IPS DF 4.7 (cell line): Measurements from ENCODE around the gene PLCH1.

ENCODE experiments used
- DNase-seq: peaks from one replicate; pipeline ENCODE4 v3.0.0-alpha.2; 2013; ENCODE audit warnings: low spot score; ENCODE audit errors: extremely low read depth

PLCH1 gene

GRCh38 chr3:155688481-155688880 lies 56.4 kb downstream of the PLCH1 start:
- DNase-seq = no peak

DNA sequence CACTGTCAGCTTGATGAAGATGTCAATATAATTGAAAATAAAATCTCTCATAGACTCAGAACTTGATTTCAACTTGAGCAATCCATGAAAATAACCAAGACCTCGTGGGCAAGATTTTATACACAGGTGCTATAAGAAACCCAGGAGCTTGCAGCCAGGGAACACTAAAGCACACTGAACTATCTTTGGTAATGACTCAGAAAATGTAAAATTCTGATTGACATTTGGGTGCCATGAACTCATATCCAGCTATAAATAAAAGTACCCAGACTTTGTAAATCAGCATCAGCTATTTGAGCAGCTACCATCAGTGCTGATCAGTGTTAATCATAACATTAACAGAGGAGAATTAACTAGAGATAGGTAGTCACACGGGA lies 61.5 kb downstream of the PLCH1 start:
- no peak for DNase-seq

GRCh38 chr3:155682426-155683343 lies 62.2 kb downstream of the PLCH1 start:
- DNase-seq = no peak

DNA sequence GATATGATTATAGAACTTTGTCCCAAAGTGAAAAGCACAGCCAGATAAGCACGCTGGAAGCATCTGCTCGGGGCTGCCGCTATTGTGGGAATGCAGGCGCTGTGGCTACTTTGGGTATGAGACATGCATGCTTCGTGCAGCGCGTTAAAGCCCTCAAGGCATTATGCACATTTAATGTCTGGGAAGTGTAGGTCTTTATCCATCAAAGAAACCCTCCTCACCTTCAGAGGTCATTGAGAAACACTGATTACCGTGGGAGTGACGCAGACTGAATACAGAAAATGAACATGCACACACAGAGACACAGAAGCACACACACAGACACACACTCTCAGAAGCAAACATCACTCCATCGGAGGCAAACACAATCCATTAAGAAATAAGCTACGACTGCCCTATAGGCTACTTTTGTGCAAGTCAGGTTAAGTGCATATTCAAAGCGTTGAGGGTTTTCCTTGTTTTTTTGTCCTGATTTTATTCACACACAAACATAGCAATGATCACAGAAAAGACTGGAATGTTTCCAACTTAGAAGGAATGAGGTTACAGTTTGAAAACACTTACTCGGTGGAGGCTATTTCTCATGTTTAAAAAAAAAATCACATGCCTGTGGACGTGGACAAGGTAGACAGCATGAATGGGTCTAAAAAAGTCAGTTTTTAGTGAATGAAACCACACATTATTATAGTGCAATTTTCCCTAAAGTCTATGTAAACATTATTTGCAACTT lies 68.5 kb downstream of the PLCH1 start:
- DNase-seq = no peak

GRCh38 chr3:155675094-155675493 lies 69.8 kb downstream of the PLCH1 start:
- DNase-seq = no peak

- no peak for DNase-seq
These were observed 71.5 kb downstream of the PLCH1 start for GRCh38 chr3:155673421-155673820.

DNA sequence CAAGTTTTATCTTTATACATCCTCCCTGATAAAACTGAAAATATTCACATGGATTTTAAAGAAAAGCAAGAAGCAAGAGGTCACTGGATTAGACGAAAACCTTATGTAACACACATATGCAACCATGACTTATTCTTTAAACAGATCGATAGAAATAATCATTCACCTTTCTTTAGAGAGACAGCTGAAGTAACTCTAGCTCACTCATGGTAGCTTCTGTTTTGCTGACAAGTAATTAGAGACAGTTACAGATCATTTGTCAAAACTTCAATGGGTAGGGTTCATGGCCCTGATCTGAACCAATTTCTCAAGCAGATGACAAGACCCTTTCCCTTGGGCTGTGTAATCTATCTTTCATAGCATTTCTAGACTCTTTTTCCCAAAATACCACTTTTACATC lies 74.5 kb downstream of the PLCH1 start:
- no peak for DNase-seq

DNA sequence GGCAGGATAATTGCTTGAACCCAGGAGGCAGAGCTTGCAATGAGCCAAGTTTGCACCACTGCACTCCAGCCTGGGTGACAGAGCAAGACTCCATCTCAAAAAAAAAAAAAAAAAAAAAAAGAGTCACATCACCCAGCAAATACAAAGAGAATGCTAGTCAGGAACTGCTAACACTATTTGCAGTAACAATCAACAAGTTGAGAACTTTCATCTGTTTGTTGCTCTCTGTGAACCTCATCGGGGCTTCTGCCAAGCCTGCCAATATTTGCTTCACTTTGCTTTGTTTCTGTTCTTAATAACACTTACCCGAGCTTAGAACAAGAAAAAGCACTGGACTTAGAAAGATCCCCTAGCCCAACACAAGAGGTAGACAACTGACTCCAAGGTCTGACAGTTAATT lies 76.9 kb downstream of the PLCH1 start:
- no peak for DNase-seq

- DNase-seq = no peak
These were observed 79.8 kb downstream of the PLCH1 start for GRCh38 chr3:155664925-155665695.

- no peak for DNase-seq
These were observed 81.2 kb downstream of the PLCH1 start for GRCh38 chr3:155663467-155664212.

- no peak for DNase-seq
These were observed 83.1 kb downstream of the PLCH1 start for GRCh38 chr3:155661760-155662159.

DNA sequence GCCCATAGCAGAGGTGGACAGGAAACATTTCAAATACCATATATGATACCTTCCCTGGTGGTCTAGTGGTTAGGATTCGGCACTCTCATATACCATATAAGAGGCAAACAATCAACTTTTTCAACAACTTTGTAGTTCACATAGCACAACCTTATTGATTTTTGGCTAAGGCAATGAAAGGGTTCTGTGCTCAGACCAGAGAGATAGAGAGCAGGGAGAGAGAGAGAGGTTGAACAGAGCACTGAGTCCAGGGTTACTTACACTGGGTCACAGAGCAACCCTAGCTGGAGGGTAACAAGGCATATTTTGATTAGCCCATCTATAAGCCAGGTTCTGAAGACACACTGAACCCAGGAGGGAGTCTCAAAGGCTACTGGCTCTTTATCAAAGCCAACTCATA lies 83.8 kb downstream of the PLCH1 start:
- no peak for DNase-seq

DNA sequence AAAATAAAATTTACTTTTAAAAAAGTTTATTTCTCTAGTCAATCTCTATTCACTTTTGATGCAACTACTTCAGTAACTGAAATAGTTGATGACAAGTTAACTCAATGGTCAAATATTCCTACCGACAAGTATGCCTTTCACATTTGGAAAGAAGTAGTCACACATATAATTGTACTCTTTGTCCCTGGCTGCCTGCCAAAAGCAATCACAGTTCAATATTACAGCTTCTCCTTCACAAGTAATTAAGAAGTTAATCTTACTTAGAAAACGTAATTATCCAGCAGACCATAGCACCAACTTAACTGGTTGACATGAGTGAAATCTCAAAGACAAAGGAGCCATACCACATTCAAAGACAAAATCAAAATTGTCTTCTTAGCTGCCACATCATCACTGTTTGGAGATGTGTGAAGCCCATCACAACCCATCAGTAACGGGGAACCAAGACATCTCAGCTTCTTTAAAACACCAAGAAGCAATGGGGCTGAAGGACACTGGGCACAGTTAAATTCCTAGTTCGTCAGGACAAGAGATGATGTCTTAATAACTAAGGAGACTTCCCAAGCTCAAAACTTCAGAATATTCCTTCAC lies 86.1 kb downstream of the PLCH1 start:
- DNase-seq = no peak

DNA sequence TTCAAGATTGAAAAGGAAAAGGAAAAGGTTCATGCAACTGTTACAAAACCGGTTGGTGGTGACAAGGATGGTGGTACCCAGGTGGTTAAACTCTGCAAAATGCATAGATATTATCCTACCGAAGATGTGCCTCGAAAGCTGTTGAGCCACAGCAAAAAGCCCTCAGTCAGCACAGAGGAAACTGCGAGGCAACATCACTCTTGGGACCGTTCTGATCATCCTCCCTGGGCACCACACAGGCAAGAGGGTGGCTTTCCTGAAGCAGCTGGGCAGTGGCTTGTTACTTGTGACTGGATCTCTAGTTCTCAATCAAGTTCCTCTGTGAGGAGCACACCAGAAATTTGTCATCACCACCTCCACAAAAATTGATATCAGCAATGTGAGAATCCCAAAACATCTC lies 86.9 kb downstream of the PLCH1 start:
- no peak for DNase-seq

GRCh38 chr3:155657161-155657560 lies 87.7 kb downstream of the PLCH1 start:
- no peak for DNase-seq

GRCh38 chr3:155656466-155656865 lies 88.4 kb downstream of the PLCH1 start:
- DNase-seq = no peak

DNA sequence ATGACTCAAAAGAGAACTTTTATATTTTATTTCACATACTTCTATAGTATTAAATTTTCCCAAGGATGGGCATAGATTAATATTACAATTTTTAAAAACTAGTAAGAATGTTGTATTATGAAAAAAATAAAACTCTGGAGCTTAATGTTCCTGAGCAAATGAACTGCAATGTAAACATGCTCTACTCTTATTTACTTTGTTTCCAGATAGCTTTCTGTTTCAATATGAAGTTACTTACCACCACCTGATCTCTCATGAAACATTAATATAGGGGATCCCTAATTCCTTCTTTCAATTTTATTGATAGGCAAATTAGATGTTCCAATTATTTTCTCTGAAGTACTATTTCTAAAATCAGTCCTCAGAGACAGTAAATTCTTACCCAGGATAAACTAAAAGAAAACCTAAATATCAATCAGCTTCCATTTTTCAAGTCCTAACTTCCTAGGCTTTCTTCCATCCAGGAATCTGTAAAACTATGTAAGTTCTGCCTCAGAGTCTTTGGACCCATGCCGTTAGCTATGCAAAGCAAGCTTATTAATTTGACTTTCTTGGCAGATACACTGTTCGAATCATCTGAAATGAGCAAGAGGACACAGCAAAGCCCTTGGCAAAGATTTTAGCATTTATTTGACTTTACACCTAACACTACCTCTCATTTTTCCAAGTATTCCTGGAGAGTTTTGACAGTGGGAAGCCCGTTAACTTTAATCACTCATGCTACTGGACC lies 93.2 kb downstream of the PLCH1 start:
- no peak for DNase-seq

GRCh38 chr3:155648013-155648591 lies 96.8 kb downstream of the PLCH1 start:
- no peak for DNase-seq

GRCh38 chr3:155647206-155647605 lies 97.7 kb downstream of the PLCH1 start:
- DNase-seq = no peak

- no peak for DNase-seq
These were observed 98.2 kb downstream of the PLCH1 start for GRCh38 chr3:155646669-155647068.
